HCT116 (cell line): ENCODE results near the gene NCKAP5. TPM values are rescaled to one million over a fixed set of nuclear protein-coding genes. Genes with fewer than 3 reads are reported as not detected.

Source experiments
- ATAC-seq: fragments of 200-7000 bp; cut with Tn5 transposase; 2 replicates; pipeline ENCODE4 v1.9.1; 2020; ENCODE audit warnings: mild to moderate bottlenecking, moderate library complexity
- BruUV-seq: library from RNA; stranded (reverse); fragments of 400-500 nt; replicated peaks from 2 replicates; lab custom pipeline; 2021; lab: Mats Ljungman, UMichigan
- CTCF ChIA-PET: fragments of 300-600 bp; sonication (Branson Sonifier 250); formaldehyde crosslinking; loops from one replicate; lab custom pipeline; 2021; ENCODE audit warnings: antibody characterized with exemption; lab: Charles Lee
- POLR2A ChIA-PET: fragments of 300-600, 350-600 bp; sonication (Branson Sonifier 250); formaldehyde crosslinking; loops from one replicate; lab custom pipeline; 2021; ENCODE audit warnings: antibody characterized with exemption; lab: Charles Lee
- RAD21 ChIA-PET, 2 experiments: fragments of 300-600 bp; sonication (Branson Sonifier 250); formaldehyde crosslinking; loops; one replicate each; lab custom pipeline; 2023; ENCODE audit warnings: low total read pairs in 2 of 2; ENCODE audit not compliant: uncharacterized antibody in 2 of 2, unreplicated experiment in 2 of 2, low non-redundant PET in 1 of 2; lab: Charles Lee
- DNase-seq: peaks from one replicate; pipeline ENCODE4 v3.0.0-alpha.2; 2010; ENCODE audit warnings: low read depth, low spot score
- H2AFZ ChIP-seq: fragments of 200-600 bp; shearing (Covaris generic), sonication (generic); 2 replicates; pipeline ENCODE4 v1.6.1; 2017; ENCODE audit warnings: low read depth, mixed run types, mixed read lengths, antibody characterized with exemption, low read length; ENCODE audit not compliant: poor library complexity, severe bottlenecking
- H3K27ac ChIP-seq: 2 replicates; pipeline ENCODE4 v1.5.1; 2012; ENCODE audit warnings: low read depth, low read length
- H3K27me3 ChIP-seq: fragments of 200-600 bp; sonication (generic); 2 replicates; pipeline ENCODE4 v1.6.1; 2016; ENCODE audit warnings: mixed run types, low read length, mixed read lengths; ENCODE audit not compliant: insufficient read depth
- H3K36me3 ChIP-seq, 2 experiments: fragments of 200-500 bp in 1 of 2; fragments of 200-600 bp in 1 of 2; sonication (Bioruptor generic) in 1 of 2; sonication (generic) in 1 of 2; 2 replicates each; pipeline versions ENCODE4 v1.5.1 to v1.6.1; 2014 to 2016; ENCODE audit warnings: low read length in 2 of 2, inconsistent platforms in 1 of 2, mixed read lengths in 1 of 2, mixed run types in 1 of 2; ENCODE audit not compliant: insufficient read depth in 2 of 2, control insufficient read depth in 1 of 2
- H3K4me1 ChIP-seq, 2 experiments: fragments of 200-600 bp in 1 of 2; sonication (generic) in 1 of 2; 2 replicates each; pipeline versions ENCODE4 v1.5.1 to v1.6.1; 2012 to 2017; ENCODE audit warnings: low read length in 2 of 2, inconsistent platforms in 1 of 2, mild to moderate bottlenecking in 1 of 2, mixed read lengths in 1 of 2, mixed run types in 1 of 2, moderate library complexity in 1 of 2; ENCODE audit not compliant: insufficient read depth in 2 of 2, control insufficient read depth in 1 of 2
- H3K4me2 ChIP-seq: fragments of 200-600 bp; sonication (generic); 2 replicates; pipeline ENCODE4 v1.6.1; 2017; ENCODE audit warnings: mixed run types, low read length, mixed read lengths
- H3K4me3 ChIP-seq, 2 experiments: fragments of 200-600 bp in 1 of 2; sonication (generic) in 1 of 2; replicated peaks in 1 of 2; 2 replicates each; pipeline ENCODE4 v1.5.1; 2011 to 2016; ENCODE audit warnings: low read length in 2 of 2, control low read depth in 1 of 2, low read depth in 1 of 2, mild to moderate bottlenecking in 1 of 2, mixed read lengths in 1 of 2, mixed run types in 1 of 2
- H3K79me2 ChIP-seq: fragments of 200-600 bp; sonication (generic); 2 replicates; pipeline ENCODE4 v1.6.1; 2017; ENCODE audit warnings: mild to moderate bottlenecking, mixed run types, low read length, moderate library complexity, mixed read lengths; ENCODE audit not compliant: insufficient read depth
- H3K9ac ChIP-seq: fragments of 200-600 bp; sonication (generic); 2 replicates; pipeline ENCODE4 v1.6.1; 2016; ENCODE audit warnings: low read length, mixed read lengths
- H3K9me2 ChIP-seq: fragments of 200-600 bp; sonication (generic), shearing (Covaris generic); 2 replicates; pipeline ENCODE4 v1.6.1; 2017; ENCODE audit warnings: mixed run types, mild to moderate bottlenecking, moderate library complexity; ENCODE audit not compliant: insufficient read depth
- H3K9me3 ChIP-seq, 2 experiments: fragments of 200-500 bp in 1 of 2; fragments of 200-600 bp in 1 of 2; sonication (Bioruptor generic) in 1 of 2; sonication (generic) in 1 of 2; 2 replicates each; pipeline ENCODE4 v1.6.1; 2014 to 2017; ENCODE audit warnings: low read length in 2 of 2, mixed read lengths in 2 of 2, inconsistent platforms in 1 of 2, low read depth in 1 of 2, mild to moderate bottlenecking in 1 of 2, mixed run types in 1 of 2, moderate library complexity in 1 of 2; ENCODE audit not compliant: control insufficient read depth in 1 of 2, insufficient read depth in 1 of 2
- H4K20me1 ChIP-seq: fragments of 200-600 bp; sonication (generic), shearing (Covaris generic); 2 replicates; pipeline ENCODE4 v1.6.1; 2017; ENCODE audit warnings: mixed run types, mild to moderate bottlenecking, moderate library complexity; ENCODE audit not compliant: insufficient read depth
- CEBPB ChIP-seq: IDR thresholded peaks from 2 replicates; pipeline ENCODE4 v1.6.1; 2012; ENCODE audit warnings: low read depth
- CTCF ChIP-seq, 3 experiments: fragments of 200-600 bp in 1 of 3; sonication (generic) in 1 of 3; IDR thresholded peaks in 2 of 3; conservative IDR thresholded peaks in 1 of 3; 2 replicates each; pipeline ENCODE4 v1.5.1; 2012 to 2017; ENCODE audit warnings: low read depth in 2 of 3, low read length in 2 of 3, antibody characterized with exemption in 1 of 3, borderline replicate concordance in 1 of 3, control low read depth in 1 of 3, mild to moderate bottlenecking in 1 of 3, mixed read lengths in 1 of 3, mixed run types in 1 of 3, moderate library complexity in 1 of 3; ENCODE audit not compliant: insufficient read depth in 1 of 3
- ELF1 ChIP-seq: IDR thresholded peaks from 2 replicates; pipeline ENCODE4 v1.6.1; 2012; ENCODE audit warnings: low read depth, borderline replicate concordance
- FOSL1 ChIP-seq: IDR thresholded peaks from 2 replicates; pipeline ENCODE4 v1.6.1; 2012; ENCODE audit warnings: low read depth
- JUND ChIP-seq: IDR thresholded peaks from 2 replicates; pipeline ENCODE4 v1.6.1; 2012
- POLR2AphosphoS5 ChIP-seq: IDR thresholded peaks from 2 replicates; pipeline ENCODE4 v1.6.1; 2011; ENCODE audit warnings: mild to moderate bottlenecking, low read depth, low read length, moderate library complexity
- RAD21 ChIP-seq: IDR thresholded peaks from 2 replicates; pipeline ENCODE4 v1.6.1; 2012; ENCODE audit warnings: low read depth, mild to moderate bottlenecking
- SIN3A ChIP-seq: IDR thresholded peaks from 2 replicates; pipeline ENCODE4 v1.6.1; 2012; ENCODE audit warnings: low read depth
- TCF7L2 ChIP-seq: IDR thresholded peaks from 2 replicates; pipeline ENCODE4 v1.7.0; 2011; ENCODE audit warnings: borderline replicate concordance, inconsistent platforms; ENCODE audit not compliant: insufficient read depth, insufficient read length; ENCODE audit errors: extremely low read depth
- ZFX ChIP-seq: fragments of 450-650 bp; IDR thresholded peaks from 2 replicates; pipeline ENCODE4 v1.6.1; 2017
- ZNF274 ChIP-seq: fragments of 200-500 bp; sonication (Bioruptor generic); IDR thresholded peaks from 2 replicates; pipeline ENCODE4 v1.6.1; 2014; ENCODE audit warnings: mild to moderate bottlenecking, low read depth, low read length, inconsistent platforms
- intact Hi-C: fragments of 100-400 bp; cut with micrococcal nuclease; formaldehyde crosslinking; loops from 2 replicates; pipeline ENCODE4 v1.10.0; 2022
- total RNA-seq: library from RNA; stranded (reverse); gene quantifications from one replicate; pipeline ENCODE4 v1.2.1, GENCODE V29; 2021; ENCODE audit not compliant: unreplicated experiment
- TF ChIP-seq, protein P1 (sequence below): IDR thresholded peaks from 2 replicates; pipeline ENCODE4 v1.6.1; 2012
- TF ChIP-seq, protein P2 (sequence below): IDR thresholded peaks from 2 replicates; pipeline ENCODE4 v1.6.1; 2012

NCKAP5 gene
- total RNA-seq, 1 experiment from 2014 or later: 0.30 TPM

GRCh38 chr2:133422931-133423351, 145.3 kb downstream of the NCKAP5 start:
- Histone ChIP-seq H2AFZ (no peak overlapping the region), H3K79me2 (no peaks in the 10 kb centered on the region), H3K27ac (no peak overlapping the region), H4K20me1 (no peaks in the 10 kb centered on the region), H3K9me2 (no peaks in the 10 kb centered on the region), H3K4me2 (no peak overlapping the region), H3K9me3 (no peaks in the 10 kb centered on the region), H3K36me3 (no peaks in the 10 kb centered on the region), H3K4me1 (no peaks in the 10 kb centered on the region), H3K9ac (no peak overlapping the region), H3K4me3 (no peak overlapping the region), H3K27me3 (no peaks in the 10 kb centered on the region)
- RAD21 ChIA-PET: no interaction called here
- POLR2A ChIA-PET: no interaction called here
- no peak for DNase-seq
- intact Hi-C loops: no loop called here
- CTCF ChIA-PET: no interaction called here
- TF ChIP-seq SIN3A (no peak), CEBPB (no peak), POLR2AphosphoS5 (no peak), FOSL1 (no peak), TCF7L2 (no peak), JUND (no peak), RAD21 (no peak), ZFX (no peak), ELF1 (no peak), CTCF (IDR thresholded peaks at IDR 0.05 in 2 of 3, conservative IDR thresholded peaks at IDR 0.05 in 1 of 3; ENCODE audit: borderline replicate concordance in 1 of 3, insufficient read depth in 1 of 3, low read depth in 2 of 3, low read length in 2 of 3) (no peak), ZNF274 (no peak)
- TF ChIP-seq, protein P1, sequence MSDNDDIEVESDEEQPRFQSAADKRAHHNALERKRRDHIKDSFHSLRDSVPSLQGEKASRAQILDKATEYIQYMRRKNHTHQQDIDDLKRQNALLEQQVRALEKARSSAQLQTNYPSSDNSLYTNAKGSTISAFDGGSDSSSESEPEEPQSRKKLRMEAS: no peak
- TF ChIP-seq, protein P2, sequence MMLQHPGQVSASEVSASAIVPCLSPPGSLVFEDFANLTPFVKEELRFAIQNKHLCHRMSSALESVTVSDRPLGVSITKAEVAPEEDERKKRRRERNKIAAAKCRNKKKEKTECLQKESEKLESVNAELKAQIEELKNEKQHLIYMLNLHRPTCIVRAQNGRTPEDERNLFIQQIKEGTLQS: no peak
- BruUV-seq: no TSS peak
- no peak for ATAC-seq
